Measurements from ENCODE around the gene TAP1. TPM values are rescaled to one million over a fixed set of nuclear protein-coding genes. Genes with fewer than 3 reads are reported as not detected.

The TAP1 gene
- 100 to 1,000 TPM; 117 to 163 (median 147) TPM for total RNA-seq
- total RNA-seq (2013): 167 TPM
- total RNA-seq: 129 to 1,599 (median 305) reads per million in 29 experiments

GRCh38 chr6:32853541-32854375, at the start of gene TAP1, which contains the start of gene PSMB9:
TAP1 (minus strand) TSS chr6:32853704; CDS start chr6:32853636, 68 bp downstream.
PSMB9 (plus strand) TSS chr6:32854192; CDS start chr6:32854230, 38 bp downstream.
- Mint-ChIP-seq H3K4me1 (peaks cover 70 to 88% (median 73%) of the 10 kb centered on the region in 3 donors), H3K9me3 (no peaks in the 10 kb centered on the region), H3K36me3 (peaks cover 66% of the 10 kb centered on the region), H3K27me3 (no peaks in the 10 kb centered on the region), H3K27ac (peak within 1 kb of the TSS; percentile 99 to 100), H3K4me3 (peak within 1 kb of the TSS; percentile 98 to 99 (median 98))
- Histone ChIP-seq H3K9me3 (no peaks in the 10 kb centered on the region), H3K4me3 (ENCODE audit: control insufficient read depth in 1 of 2, extremely low read depth in 1 of 2, low read length in 1 of 2) (peak within 1 kb of the TSS; percentile 85 to 95), H3K27me3 (replicated peaks in 1 of 2; ENCODE audit: control insufficient read depth in 2 of 2, extremely low read depth in 1 of 2, insufficient read depth in 2 of 2, low read length in 1 of 2) (no peaks in the 10 kb centered on the region), H3K27ac (ENCODE audit: low read length) (peak within 1 kb of the TSS; percentile 99), H3K36me3 (ENCODE audit: control insufficient read depth in 2 of 2, extremely low read depth in 1 of 2, insufficient read depth in 1 of 2, low read length in 1 of 2) (peaks cover 14 to 61% of the 10 kb centered on the region in 2 donors), H3K4me1 (ENCODE audit: control insufficient read depth in 1 of 2, extremely low read depth in 1 of 2, insufficient read depth in 2 of 2, low read length in 2 of 2) (peaks cover 34 to 68% of the 10 kb centered on the region in 2 experiments)
- POLR2A ChIA-PET: interaction anchor here (0.6 to 2.2 kb wide), 14 partner anchors 9 to 658 kb away, joined by 3 to 24 read pairs (median 5); partner anchors contain the start of genes PSMB8 (in 2 of the 2), TAP2 (in 2 of the 2), BRD2 (in 1 of the 2) and RING1 (in 1 of the 2)
- peak; percentile 82 to 87 (median 85) for ATAC-seq (replicated peaks in 1 of 4)
- CTCF ChIA-PET: interaction anchor here (0.5 to 5.9 kb wide), 18 partner anchors 9 to 577 kb away, joined by 3 to 236 read pairs (median 4); partner anchors contain the start of genes TAP2 (in 2 of the 2), HLA-DMA (in 1 of the 2) and PSMB8 (in 1 of the 2)
- under 1% methylated on average over 66 of the region's 68 CpGs for WGBS (ENCODE audit: insufficient coverage)
- DNase-seq: peak; percentile 86 to 98 (median 95)

DNA sequence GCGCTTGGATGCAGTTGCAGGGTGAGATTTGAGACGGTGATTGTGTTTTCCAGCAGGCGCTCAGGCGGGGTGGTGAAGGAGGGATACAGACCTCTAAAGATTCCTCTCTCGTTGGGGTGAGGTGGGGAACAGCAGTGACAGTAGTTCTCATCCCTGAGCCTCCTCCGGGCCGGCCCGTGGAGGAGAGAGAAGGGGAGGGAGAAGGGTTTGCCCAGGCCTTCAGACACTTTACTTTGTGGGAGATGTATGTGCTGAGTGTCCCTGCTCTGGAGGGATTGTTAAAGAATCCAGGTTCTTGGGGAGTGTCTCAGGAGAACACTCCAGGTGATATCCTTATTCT, 41.5 kb upstream of the TAP1 start:
- H3K4me1 Mint-ChIP-seq: peaks cover 36 to 49% (median 42%) of the 10 kb centered on the region in 3 donors
- no peaks in the 10 kb centered on the region for H3K36me3 ChIP-seq (ENCODE audit: control insufficient read depth in 2 of 2, extremely low read depth in 1 of 2, insufficient read depth in 1 of 2, low read length in 1 of 2)
- 0% methylated on average over 4 of the region's 8 CpGs for WGBS (ENCODE audit: insufficient coverage)
- H3K36me3 Mint-ChIP-seq: no peaks in the 10 kb centered on the region
- ChIA-PET CTCF (interaction anchor here in 1 of 2 donors (1.1 to 1.5 kb wide), 7 partner anchors 11 to 89 kb away, joined by 3 to 9 read pairs (median 5); partner anchors contain the start of genes HLA-DMA and TAP2), POLR2A (interaction anchor here in 1 of 2 donors (1.6 kb wide), 1 partner anchor 77 kb away, joined by 17 read pairs; no protein-coding TSS in a partner anchor)
- H3K27me3 ChIP-seq (replicated peaks in 1 of 2; ENCODE audit: control insufficient read depth in 2 of 2, extremely low read depth in 1 of 2, insufficient read depth in 2 of 2, low read length in 1 of 2): no peaks in the 10 kb centered on the region
- peak overlapping the region; percentile 95 to 96 for H3K4me3 ChIP-seq (ENCODE audit: control insufficient read depth in 1 of 2, extremely low read depth in 1 of 2, low read length in 1 of 2)
- no peaks in the 10 kb centered on the region for H3K9me3 Mint-ChIP-seq
- no peak for DNase-seq
- H3K4me3 Mint-ChIP-seq: peak overlapping the region; percentile 98 to 99 (median 99)
- no peaks in the 10 kb centered on the region for H3K27me3 Mint-ChIP-seq
- H3K4me1 ChIP-seq (ENCODE audit: control insufficient read depth in 1 of 2, extremely low read depth in 1 of 2, insufficient read depth in 2 of 2, low read length in 2 of 2): peaks cover 15 to 24% of the 10 kb centered on the region in 2 experiments
- peak overlapping the region; percentile 95 for H3K27ac Mint-ChIP-seq
- H3K27ac ChIP-seq (ENCODE audit: low read length): peak overlapping the region; percentile 75
- peak; percentile 6 to 16 (median 13) for ATAC-seq (replicated peaks in 1 of 4)
- H3K9me3 ChIP-seq: no peaks in the 10 kb centered on the region

DNA sequence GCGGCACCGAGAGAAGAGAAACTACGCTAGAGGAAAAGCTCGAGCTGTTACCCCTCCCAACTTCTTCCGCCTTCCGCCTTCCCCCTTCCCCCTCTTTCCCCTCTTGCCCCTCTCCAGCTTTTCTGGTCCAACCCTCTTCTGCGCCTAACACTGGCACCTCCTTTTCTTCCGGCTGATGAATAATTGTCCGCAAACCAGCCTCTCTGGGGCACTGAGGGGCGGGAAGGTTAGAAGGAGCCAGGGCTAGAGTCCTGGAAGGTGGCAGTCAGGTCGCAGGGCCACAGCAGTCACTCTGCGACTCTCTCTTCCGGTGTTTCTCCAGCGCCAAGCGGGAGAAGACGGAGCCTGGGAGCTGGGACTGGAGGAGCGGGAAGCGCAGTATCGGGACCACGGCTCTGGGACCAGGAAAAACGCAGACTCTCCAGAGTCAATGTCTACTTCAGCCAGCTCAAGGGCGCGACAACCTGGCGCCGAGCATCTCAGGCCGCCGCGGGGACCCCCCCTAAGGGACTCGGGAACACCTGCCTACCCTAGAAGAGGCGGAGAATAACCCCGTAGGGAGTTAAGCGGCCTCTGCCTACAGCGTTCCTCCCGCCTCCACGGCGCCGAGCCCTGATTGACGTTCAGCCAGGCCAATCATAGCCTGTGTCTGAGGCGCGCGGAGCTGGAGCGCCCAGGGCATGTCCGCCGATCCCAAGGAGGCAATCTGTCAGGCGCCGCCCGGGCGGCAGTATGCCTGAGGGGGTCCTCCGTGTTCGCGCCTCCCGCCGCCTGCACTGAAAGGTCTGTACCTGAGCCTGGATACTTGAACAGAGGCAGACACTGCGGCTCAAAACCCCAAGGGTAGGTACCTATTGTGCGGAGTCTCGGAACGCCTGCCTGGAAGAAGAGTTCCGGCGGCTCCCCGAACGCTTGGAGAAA, 40.8 kb upstream of the TAP1 start:
- DNase-seq: peak; percentile 81 to 98 (median 90)
- Histone ChIP-seq H3K4me1 (ENCODE audit: control insufficient read depth in 1 of 2, extremely low read depth in 1 of 2, insufficient read depth in 2 of 2, low read length in 2 of 2) (peaks cover 15 to 24% of the 10 kb centered on the region in 2 experiments), H3K9me3 (no peaks in the 10 kb centered on the region), H3K36me3 (ENCODE audit: control insufficient read depth in 2 of 2, extremely low read depth in 1 of 2, insufficient read depth in 1 of 2, low read length in 1 of 2) (no peaks in the 10 kb centered on the region), H3K27me3 (replicated peaks in 1 of 2; ENCODE audit: control insufficient read depth in 2 of 2, extremely low read depth in 1 of 2, insufficient read depth in 2 of 2, low read length in 1 of 2) (no peaks in the 10 kb centered on the region), H3K4me3 (ENCODE audit: control insufficient read depth in 1 of 2, extremely low read depth in 1 of 2, low read length in 1 of 2) (peak overlapping the region; percentile 95 to 96), H3K27ac (ENCODE audit: low read length) (peak overlapping the region; percentile 75)
- Mint-ChIP-seq H3K4me1 (peaks cover 36 to 49% (median 42%) of the 10 kb centered on the region in 3 donors), H3K36me3 (no peaks in the 10 kb centered on the region), H3K4me3 (peak overlapping the region; percentile 98 to 99 (median 99)), H3K27ac (peak overlapping the region; percentile 95), H3K9me3 (no peaks in the 10 kb centered on the region), H3K27me3 (no peaks in the 10 kb centered on the region)
- ChIA-PET POLR2A (interaction anchor here (0.6 to 1.6 kb wide), 3 partner anchors 39 to 78 kb away, joined by 4 to 17 read pairs (median 5); no protein-coding TSS in a partner anchor), CTCF (interaction anchor here in 1 of 2 donors (0.8 to 1.5 kb wide), 11 partner anchors 9 to 90 kb away, joined by 3 to 9 read pairs (median 5); partner anchors contain the start of genes HLA-DMA and TAP2)
- 0% methylated on average over 56 of the region's 61 CpGs for WGBS (ENCODE audit: insufficient coverage)
- peak; percentile 97 to 99 (median 98) for ATAC-seq (replicated peaks in 1 of 4)

- no peak overlapping the region for H3K27ac Mint-ChIP-seq
- POLR2A ChIA-PET: no interaction called here
- no CpG with 5 or more reads among the region's 1 CpG for WGBS (ENCODE audit: insufficient coverage)
- H3K4me1 Mint-ChIP-seq: peaks cover 15 to 30% (median 18%) of the 10 kb centered on the region in 3 donors
- CTCF ChIA-PET: no interaction called here
- Histone ChIP-seq H3K27ac (ENCODE audit: low read length) (no peak overlapping the region), H3K9me3 (no peaks in the 10 kb centered on the region), H3K4me1 (ENCODE audit: control insufficient read depth in 1 of 2, extremely low read depth in 1 of 2, insufficient read depth in 2 of 2, low read length in 2 of 2) (peaks cover 8 to 17% of the 10 kb centered on the region in 2 experiments), H3K4me3 (ENCODE audit: control insufficient read depth in 1 of 2, extremely low read depth in 1 of 2, low read length in 1 of 2) (no peak overlapping the region), H3K27me3 (replicated peaks in 1 of 2; ENCODE audit: control insufficient read depth in 2 of 2, extremely low read depth in 1 of 2, insufficient read depth in 2 of 2, low read length in 1 of 2) (no peaks in the 10 kb centered on the region), H3K36me3 (ENCODE audit: control insufficient read depth in 2 of 2, extremely low read depth in 1 of 2, insufficient read depth in 1 of 2, low read length in 1 of 2) (no peaks in the 10 kb centered on the region)
- no peaks in the 10 kb centered on the region for H3K36me3 Mint-ChIP-seq
- no peak for DNase-seq
- H3K27me3 Mint-ChIP-seq: no peaks in the 10 kb centered on the region
- H3K9me3 Mint-ChIP-seq: no peaks in the 10 kb centered on the region
- ATAC-seq (replicated peaks in 1 of 4): no peak
- no peak overlapping the region for H3K4me3 Mint-ChIP-seq
Observed at GRCh38 chr6:32890831-32891230, 37.3 kb upstream of the TAP1 start.

- Mint-ChIP-seq H3K4me1 (peaks cover 2 to 19% (median 5%) of the 10 kb centered on the region in 3 donors), H3K27me3 (no peaks in the 10 kb centered on the region), H3K9me3 (no peaks in the 10 kb centered on the region), H3K27ac (no peak overlapping the region), H3K36me3 (no peaks in the 10 kb centered on the region), H3K4me3 (no peak overlapping the region)
- no peak for ATAC-seq (replicated peaks in 1 of 4)
- CTCF ChIA-PET: interaction anchor here in 1 of 2 donors (1.4 kb wide), 1 partner anchor 95 kb away, joined by 6 read pairs; no protein-coding TSS in a partner anchor
- no peaks in the 10 kb centered on the region for H3K27me3 ChIP-seq (replicated peaks in 1 of 2; ENCODE audit: control insufficient read depth in 2 of 2, extremely low read depth in 1 of 2, insufficient read depth in 2 of 2, low read length in 1 of 2)
- WGBS (ENCODE audit: insufficient coverage): no CpG with 5 or more reads among the region's 1 CpG
- no peak for DNase-seq
- POLR2A ChIA-PET: interaction anchor here in 1 of 2 donors (0.6 kb wide), 1 partner anchor 31 kb away, joined by 3 read pairs; no protein-coding TSS in a partner anchor
- no peaks in the 10 kb centered on the region for H3K9me3 ChIP-seq
- no peaks in the 10 kb centered on the region for H3K36me3 ChIP-seq (ENCODE audit: control insufficient read depth in 2 of 2, extremely low read depth in 1 of 2, insufficient read depth in 1 of 2, low read length in 1 of 2)
- no peak overlapping the region for H3K4me3 ChIP-seq (ENCODE audit: control insufficient read depth in 1 of 2, extremely low read depth in 1 of 2, low read length in 1 of 2)
- peaks cover 0 to 7% of the 10 kb centered on the region in 2 experiments for H3K4me1 ChIP-seq (ENCODE audit: control insufficient read depth in 1 of 2, extremely low read depth in 1 of 2, insufficient read depth in 2 of 2, low read length in 2 of 2)
- H3K27ac ChIP-seq (ENCODE audit: low read length): no peak overlapping the region
Observed at GRCh38 chr6:32889533-32889932, 36.0 kb upstream of the TAP1 start.

Data from T-cell (primary cell).